HL-60 (cell line): ENCODE data around the gene PERCC1.

ENCODE experiments used
- POLR2AphosphoS5 ChIP-seq: IDR thresholded peaks from 2 replicates; pipeline ENCODE4 v1.6.1; 2012; ENCODE audit warnings: low read depth
- TF ChIP-seq, protein P1 (sequence below): IDR thresholded peaks from one replicate; pipeline ENCODE4 v1.5.1; 2011; ENCODE audit warnings: low read length, control low read depth, inconsistent platforms; ENCODE audit not compliant: insufficient read depth

DNA sequence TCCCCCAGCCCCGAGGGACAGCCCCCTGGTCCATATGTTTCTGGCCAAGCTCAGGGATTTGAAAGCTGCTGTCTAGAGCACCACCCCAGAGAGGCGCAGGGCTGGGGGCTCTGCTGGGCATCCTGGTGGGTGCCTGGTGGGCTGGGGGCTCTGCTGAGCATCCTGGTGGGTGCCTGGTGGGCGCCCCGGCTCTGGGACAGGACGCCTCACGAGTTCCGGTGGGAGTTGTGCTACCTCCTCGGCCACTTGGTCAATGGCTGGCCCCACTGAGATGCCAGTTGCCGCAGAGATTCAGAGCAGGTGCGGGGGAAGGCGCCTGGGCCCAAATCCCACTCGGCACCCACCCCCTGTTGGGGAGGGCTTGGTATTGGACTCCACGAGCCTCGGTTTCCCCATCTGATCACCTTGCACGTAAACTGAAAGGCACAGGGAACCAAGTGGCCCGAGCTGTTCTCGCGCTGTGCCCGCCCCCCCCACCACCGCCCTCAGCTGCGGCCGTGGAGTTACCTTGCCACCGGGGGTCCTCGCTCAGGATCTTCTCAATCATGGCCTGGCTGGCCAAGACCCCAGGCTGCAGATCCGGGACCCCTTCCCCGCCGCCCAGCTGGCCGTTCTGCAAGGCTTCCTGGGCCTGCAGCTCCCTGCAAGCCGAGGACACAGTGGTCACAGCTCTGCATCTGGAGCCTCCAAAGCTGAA lies 29.7 kb upstream of the PERCC1 start:
- TF ChIP-seq, protein P1, sequence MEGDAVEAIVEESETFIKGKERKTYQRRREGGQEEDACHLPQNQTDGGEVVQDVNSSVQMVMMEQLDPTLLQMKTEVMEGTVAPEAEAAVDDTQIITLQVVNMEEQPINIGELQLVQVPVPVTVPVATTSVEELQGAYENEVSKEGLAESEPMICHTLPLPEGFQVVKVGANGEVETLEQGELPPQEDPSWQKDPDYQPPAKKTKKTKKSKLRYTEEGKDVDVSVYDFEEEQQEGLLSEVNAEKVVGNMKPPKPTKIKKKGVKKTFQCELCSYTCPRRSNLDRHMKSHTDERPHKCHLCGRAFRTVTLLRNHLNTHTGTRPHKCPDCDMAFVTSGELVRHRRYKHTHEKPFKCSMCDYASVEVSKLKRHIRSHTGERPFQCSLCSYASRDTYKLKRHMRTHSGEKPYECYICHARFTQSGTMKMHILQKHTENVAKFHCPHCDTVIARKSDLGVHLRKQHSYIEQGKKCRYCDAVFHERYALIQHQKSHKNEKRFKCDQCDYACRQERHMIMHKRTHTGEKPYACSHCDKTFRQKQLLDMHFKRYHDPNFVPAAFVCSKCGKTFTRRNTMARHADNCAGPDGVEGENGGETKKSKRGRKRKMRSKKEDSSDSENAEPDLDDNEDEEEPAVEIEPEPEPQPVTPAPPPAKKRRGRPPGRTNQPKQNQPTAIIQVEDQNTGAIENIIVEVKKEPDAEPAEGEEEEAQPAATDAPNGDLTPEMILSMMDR = no peak
- TF ChIP-seq POLR2AphosphoS5 = no peak
